ENCODE results near the gene PPP1R13B.

Gene PPP1R13B

DNA sequence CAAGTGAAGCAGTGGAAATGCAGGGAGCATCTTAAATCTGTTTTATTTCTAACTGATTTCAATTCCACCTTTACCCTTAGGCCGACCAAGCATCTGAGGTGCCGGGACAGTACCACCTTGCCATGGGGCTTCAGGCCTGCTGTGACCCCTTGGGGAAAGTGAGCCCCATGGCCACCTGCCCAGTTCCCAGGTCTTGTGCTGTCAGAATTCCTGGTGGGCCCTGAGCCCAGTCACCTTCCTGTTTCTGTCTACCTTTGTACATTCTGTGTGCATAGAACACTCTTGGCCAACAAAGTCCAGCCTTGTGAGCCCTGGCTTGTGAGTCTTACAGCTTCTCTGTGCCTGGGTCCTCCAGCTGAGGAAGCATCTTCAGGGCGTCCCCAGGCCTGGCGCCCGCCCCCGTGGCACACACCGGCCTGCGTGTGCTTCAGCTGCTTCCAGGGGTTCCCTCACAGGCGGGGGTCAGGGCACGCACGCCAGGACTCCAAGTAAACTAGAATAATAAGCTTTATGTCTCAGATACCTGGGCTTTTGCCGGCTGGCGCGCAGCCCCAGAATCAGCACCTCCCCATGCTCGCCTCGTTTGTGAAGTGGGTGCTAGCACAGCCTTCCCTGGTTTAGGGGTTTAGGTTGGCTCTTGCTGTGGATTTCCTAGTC, 121.5 kb downstream of the PPP1R13B start:
- DNase-seq (ENCODE audit: low read depth), result no peak
- TF ChIP-seq CTCF (IDR thresholded peaks at IDR 0.05; ENCODE audit: control insufficient read depth, insufficient read depth, low read depth, low read length, missing control alignments), result no peak
- no peak overlapping the region for H3K4me3 ChIP-seq (ENCODE audit: control insufficient read depth, low read depth, low read length)

GRCh38 chr14:103725001-103725682, 122.2 kb downstream of the PPP1R13B start:
- TF ChIP-seq CTCF (IDR thresholded peaks at IDR 0.05; ENCODE audit: control insufficient read depth, insufficient read depth, low read depth, low read length, missing control alignments), result no peak
- DNase-seq (ENCODE audit: low read depth), result no peak
- H3K4me3 ChIP-seq (ENCODE audit: control insufficient read depth, low read depth, low read length), result no peak overlapping the region

DNA sequence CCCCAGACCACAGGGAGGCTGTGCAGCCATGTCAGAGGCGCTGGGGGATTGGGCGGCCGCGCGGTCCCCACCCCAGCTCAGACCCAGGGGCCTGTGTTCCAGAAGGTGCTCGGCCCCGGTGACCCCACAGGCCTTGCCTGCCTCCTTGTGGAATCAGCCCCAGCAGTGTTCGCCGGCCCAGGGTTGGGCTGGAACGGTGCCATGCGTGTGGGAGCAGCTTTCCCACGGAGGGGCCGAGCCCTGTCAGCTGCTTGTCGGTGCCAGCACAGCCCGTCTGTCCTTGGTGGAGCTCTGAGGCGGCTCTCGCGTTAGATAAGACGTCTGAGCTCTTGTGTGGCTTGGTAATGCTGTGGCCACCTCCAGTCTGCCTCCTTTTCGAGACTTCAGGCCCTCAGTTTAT, 123.3 kb downstream of the PPP1R13B start:
- TF ChIP-seq CTCF (IDR thresholded peaks at IDR 0.05; ENCODE audit: control insufficient read depth, insufficient read depth, low read depth, low read length, missing control alignments), result no peak
- no peak for DNase-seq (ENCODE audit: low read depth)
- H3K4me3 ChIP-seq (ENCODE audit: control insufficient read depth, low read depth, low read length), result no peak overlapping the region

- TF ChIP-seq CTCF (IDR thresholded peaks at IDR 0.05; ENCODE audit: control insufficient read depth, insufficient read depth, low read depth, low read length, missing control alignments), result no peak
- H3K4me3 ChIP-seq (ENCODE audit: control insufficient read depth, low read depth, low read length), result no peak overlapping the region
- no peak for DNase-seq (ENCODE audit: low read depth)
These were observed 123.7 kb downstream of the PPP1R13B start for GRCh38 chr14:103723748-103724081.

- peak; percentile 7 for DNase-seq (ENCODE audit: low read depth)
- no peak for TF ChIP-seq CTCF (IDR thresholded peaks at IDR 0.05; ENCODE audit: control insufficient read depth, insufficient read depth, low read depth, low read length, missing control alignments)
- no peak overlapping the region for H3K4me3 ChIP-seq (ENCODE audit: control insufficient read depth, low read depth, low read length)
These were observed 125.8 kb downstream of the PPP1R13B start for GRCh38 chr14:103721334-103722120.

- H3K4me3 ChIP-seq (ENCODE audit: control insufficient read depth, low read depth, low read length), result no peak overlapping the region
- no peak for TF ChIP-seq CTCF (IDR thresholded peaks at IDR 0.05; ENCODE audit: control insufficient read depth, insufficient read depth, low read depth, low read length, missing control alignments)
- DNase-seq (ENCODE audit: low read depth), result no peak
These were observed 127.6 kb downstream of the PPP1R13B start for GRCh38 chr14:103719751-103720150.
